Amniotic stem cell (primary cell): ENCODE results near the gene GPC5.
"Not testable (repeated sequence)": the region's sequence is repeated elsewhere in the genome, so short reads cannot be mapped to it uniquely, and the experiment has no call there.

Source experiments
- DNase-seq: peaks from one replicate; lab custom pipeline; 2025; lab: John Stamatoyannopoulos, UW

The GPC5 gene

GRCh38 chr13:92390217-92390616 lies 991.8 kb downstream of the GPC5 start:
- DNase-seq = no peak

DNA sequence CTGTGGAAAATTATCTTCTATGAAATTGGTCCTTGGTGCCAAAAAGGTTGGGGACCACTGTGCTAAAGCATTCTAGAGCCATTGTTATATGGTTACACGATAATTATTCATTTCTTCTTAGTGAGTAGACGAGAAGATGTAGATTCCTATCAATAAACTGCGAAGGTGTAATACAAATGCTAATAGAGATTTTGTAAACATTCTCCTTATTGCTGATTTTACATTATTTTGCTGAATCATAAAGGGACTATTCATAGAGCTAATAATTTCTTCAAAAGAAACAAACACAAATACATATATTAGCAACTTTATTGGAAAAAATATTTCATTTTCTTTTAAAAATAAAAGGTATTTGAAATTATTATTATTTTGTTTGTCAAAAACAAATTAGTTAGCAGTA lies 1005.2 kb downstream of the GPC5 start:
- no peak for DNase-seq

GRCh38 chr13:92407858-92408257 lies 1009.4 kb downstream of the GPC5 start:
- DNase-seq = no peak

DNA sequence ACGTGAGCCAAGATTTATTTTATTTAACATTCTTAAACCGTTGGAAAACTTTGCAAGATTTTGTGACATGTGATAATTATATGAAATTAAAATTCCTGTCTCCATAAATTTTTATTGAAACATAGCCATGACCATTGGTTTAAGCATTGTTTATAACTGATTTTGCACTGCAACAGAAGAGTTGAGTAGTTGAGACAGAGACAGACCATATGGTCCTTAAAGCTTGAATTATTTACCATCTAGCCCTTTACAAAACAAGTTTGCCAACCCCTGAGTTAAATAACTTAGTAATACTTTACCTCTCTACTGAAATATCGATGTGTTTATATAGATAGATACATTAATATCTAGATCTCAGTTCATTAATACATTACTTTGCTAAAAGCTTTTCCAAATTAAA lies 1014.1 kb downstream of the GPC5 start:
- DNase-seq = no peak

GRCh38 chr13:92412996-92413395 lies 1014.6 kb downstream of the GPC5 start:
- DNase-seq = no peak

DNA sequence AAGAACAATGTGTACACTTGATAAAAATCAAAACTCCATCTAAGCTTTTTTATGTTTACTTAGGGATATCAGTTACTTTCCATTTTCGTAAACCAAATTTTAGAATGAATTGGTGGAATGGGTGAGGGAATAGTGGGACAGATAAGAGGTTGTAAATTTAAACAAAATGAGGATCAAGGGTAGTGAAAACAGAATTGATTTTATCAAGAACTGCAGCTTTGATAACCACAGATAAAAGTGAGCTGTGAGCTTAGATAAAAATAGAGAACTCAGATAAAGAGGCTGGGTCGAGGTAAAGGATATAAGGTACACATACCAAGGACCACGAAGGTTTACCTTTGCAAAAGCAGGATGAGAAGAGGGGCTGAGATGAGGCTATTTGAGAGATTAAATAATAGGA lies 1015.0 kb downstream of the GPC5 start:
- DNase-seq = no peak

DNA sequence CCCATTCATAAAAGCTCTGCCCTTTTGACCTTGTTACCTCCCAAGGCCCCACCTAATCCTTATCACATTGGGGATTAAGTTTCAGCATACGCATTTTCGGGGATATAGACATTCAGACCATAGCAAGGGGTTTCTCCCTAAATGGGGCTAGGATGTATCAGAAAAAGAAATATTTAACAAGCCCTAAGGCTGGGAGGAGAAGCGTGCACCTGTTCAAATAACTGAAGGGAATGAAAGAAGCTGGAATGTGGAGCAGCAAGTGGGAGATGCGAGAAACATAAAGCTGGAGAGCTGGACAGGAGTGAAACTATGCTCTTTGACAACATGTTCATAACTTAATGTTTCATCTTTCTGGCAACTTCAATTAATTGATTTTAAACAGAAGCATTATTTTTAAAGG lies 1016.4 kb downstream of the GPC5 start:
- DNase-seq = no peak

DNA sequence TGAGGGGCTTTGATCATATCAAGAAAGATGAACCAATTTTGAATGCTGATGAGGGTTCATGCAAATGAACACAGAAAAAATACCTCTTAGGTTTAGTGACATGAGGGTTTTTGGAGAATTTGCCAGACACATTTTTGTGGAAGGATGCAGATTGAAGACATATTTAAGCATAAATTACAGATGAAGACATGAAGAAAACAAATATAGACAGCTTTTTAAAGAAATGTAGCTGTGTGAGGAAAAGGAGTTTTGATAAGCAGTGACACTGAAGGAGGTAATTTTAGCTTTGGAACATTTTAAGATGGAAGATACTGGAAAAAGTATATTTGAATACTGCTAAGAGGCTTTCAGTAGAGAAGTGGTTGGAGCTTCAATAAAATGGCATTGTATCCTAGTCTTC lies 1017.4 kb downstream of the GPC5 start:
- DNase-seq = no peak

DNA sequence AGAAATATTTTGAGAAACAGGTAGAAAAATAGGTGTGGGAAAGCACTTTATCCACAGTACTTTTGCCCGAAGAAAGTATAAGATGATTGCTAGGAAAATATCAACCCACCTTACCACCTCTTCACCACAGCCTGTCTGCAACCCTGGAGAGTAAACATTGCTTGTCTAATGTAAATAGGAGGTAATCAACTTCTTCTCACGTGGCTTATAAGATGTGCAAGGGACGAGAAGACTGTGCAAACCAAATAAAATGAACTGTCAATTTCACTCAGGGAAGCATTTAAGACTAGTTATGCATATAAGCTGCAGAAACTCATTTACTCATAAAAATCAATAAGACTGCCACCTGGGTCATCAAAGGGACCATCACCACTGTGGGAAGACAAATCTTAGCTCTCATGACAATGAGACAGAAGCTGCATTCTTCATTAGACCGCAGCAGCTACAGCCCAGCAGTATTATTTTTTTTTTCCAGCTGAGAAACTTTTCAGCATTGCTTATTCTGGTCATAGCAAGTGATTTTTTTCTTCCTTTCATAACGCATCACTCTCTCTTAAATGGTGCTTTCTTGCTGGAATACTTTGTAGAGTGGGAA lies 1020.5 kb downstream of the GPC5 start:
- DNase-seq = no peak

- no peak for DNase-seq
Measured at GRCh38 chr13:92429231-92429630, 1030.8 kb downstream of the GPC5 start.

GRCh38 chr13:92433386-92433785 lies 1035.0 kb downstream of the GPC5 start:
- no peak for DNase-seq

GRCh38 chr13:92433963-92434362 lies 1035.5 kb downstream of the GPC5 start:
- no peak for DNase-seq

DNA sequence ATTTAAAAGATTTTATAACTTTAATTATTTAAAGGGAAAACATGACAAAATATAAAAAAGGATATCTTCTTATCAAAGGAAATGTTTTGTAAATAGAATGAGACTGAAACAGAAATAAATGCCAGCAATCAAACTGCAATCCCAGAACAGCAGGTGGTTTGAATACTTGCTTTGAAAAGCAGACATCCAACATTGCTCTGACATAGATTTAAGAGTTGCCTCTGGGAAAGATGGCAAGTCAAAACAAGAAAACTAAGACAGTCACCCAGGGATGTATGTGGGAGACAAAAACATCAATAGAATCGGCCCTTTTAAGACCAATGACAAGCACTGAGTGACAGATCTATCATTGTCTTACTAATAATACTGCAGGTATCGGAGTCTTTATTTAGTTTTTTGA lies 1038.5 kb downstream of the GPC5 start:
- no peak for DNase-seq

DNA sequence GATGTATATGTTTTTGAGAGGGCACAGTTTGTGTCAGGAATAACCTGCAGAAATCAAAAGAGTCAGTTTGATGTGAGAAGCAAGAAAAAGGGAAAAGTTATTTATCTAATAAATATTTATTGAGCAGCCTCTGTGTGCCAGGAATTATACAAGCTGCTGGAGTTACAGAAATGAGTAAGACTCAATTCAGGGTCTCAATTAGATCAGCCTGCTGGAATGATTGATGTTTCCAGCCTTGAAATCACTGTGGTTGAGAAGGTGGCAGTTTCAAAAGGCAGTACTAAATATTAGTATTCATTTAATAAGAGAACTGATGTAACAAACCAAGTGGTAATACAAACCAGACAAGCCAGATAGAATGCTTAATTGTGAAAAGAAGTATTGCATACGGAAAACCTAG lies 1045.8 kb downstream of the GPC5 start:
- no peak for DNase-seq

DNA sequence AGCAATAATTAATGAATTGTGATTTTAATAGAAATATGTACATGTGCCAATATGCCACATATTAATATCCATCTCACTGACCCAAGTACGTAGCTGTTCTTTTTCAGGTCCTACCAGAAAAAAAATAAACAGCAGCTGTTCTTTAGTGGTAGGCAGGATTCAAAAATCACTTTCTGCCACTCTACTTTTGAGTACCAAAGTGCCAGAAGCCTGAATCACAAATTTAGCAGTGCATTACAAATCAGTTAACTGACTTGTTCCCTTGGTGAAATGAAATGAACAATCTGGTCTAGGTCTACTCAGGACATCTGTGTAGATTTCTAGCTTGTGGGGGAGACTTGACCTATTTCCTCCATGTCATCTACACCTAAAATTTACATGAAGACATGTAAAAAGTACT lies 1052.6 kb downstream of the GPC5 start:
- DNase-seq = no peak

DNA sequence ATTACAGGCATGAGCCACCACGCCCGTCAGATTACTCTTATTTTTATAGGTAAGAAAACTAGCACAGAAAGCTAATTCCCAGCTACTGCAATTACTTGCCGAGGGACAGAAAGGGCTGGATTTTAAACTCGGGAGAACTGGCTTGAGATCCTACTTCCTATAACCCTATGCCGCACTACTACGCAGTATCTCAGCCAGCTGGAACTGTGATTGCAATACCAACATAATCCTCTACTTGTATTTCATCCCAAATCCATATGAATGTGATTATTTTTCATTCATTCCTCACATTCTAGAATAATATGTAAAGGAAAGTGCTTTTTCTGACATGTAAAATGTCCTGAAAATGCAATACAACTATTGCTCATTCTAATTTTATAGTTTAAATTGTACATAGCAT lies 1054.4 kb downstream of the GPC5 start:
- no peak for DNase-seq

DNA sequence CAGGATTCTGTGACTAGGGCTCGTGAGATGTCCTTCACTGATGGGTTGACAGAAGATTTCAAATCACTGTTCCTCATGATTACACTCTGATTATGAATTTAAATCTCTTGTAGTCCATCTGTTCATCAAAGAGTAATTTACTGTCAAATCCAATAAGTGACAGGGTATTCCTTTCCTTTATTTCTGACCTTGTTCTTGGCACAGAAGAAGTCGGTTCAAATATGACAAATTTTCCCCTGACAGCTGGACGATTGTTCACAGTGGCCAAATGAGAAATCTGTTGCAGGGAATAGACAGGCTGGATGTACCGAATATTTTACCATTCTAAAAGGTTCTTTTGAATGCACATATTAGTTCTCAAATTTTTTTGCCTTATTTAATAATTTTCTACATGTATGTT lies 1060.9 kb downstream of the GPC5 start:
- no peak for DNase-seq

DNA sequence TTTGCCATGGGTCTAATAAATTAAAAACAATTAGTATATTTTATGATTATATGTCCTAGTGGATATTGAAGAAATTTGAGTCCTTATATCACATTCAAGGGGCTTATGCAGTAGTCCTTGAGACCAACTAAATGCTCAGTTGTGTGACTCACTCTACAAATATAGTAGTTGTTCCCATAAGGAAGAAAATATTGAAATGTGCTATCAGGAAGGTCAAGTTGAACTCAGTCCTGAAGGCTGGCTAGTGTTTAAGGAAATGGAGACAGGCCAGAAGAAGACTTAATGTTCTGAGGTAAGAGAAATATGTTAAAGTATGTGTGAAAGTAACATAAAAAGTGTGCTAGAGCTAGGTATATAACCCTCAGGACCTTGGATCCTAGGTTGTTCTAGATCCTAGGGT lies 1062.1 kb downstream of the GPC5 start:
- no peak for DNase-seq

DNA sequence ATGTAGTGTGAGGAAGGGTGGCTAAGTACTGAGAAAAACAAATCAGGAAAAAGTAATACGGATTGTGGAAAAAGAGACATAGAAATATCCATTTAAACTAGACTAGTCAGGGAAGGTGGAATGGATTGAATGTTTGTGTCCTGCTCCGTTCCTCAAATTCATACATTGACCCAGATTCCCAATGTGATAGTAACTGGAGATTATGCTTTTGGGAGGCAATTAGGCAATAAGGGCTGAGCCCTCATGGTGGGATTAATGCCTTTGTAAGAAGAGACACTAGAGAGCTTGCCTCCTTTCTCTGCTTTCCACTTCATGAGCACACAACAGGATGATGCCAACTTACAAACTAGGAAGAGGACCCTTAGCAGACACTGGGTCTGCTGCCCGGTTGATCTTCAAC lies 1063.0 kb downstream of the GPC5 start:
- DNase-seq = no peak

DNA sequence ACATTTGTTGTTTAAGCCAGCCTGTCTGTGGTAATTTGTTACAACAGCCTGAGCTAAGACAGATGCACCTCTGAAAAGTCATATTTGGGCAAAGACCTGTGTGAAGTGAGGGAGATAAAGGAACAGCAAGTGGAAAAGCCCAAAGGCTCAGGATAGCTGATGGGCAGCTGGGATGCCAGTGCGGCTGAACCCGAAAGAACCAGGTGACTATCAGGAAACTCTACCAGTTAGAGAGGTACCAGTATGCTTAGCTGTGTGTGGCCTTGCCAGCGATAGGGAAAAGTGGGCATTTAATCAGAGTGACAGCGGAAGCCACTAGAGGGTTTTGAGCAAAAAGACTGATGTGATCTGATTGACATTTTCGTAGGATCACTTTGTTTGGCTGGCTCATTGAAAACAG lies 1063.4 kb downstream of the GPC5 start:
- no peak for DNase-seq

GRCh38 chr13:92463134-92463533 lies 1064.7 kb downstream of the GPC5 start:
- no peak for DNase-seq

- DNase-seq = no peak
Measured at GRCh38 chr13:92473765-92474475, 1075.5 kb downstream of the GPC5 start.

GRCh38 chr13:92480387-92480786 lies 1082.0 kb downstream of the GPC5 start:
- DNase-seq = no peak

GRCh38 chr13:92482790-92483189 lies 1084.4 kb downstream of the GPC5 start:
- not testable (repeated sequence) for DNase-seq
